GM12891 (cell line): ENCODE data around the gene SMC6.

Experiments
- POLR2A ChIP-seq: IDR thresholded peaks from 2 replicates; pipeline ENCODE4 v1.6.1; 2011; ENCODE audit warnings: low read depth, low read length, control low read depth
- POLR2AphosphoS5 ChIP-seq: IDR thresholded peaks from 2 replicates; pipeline ENCODE4 v1.6.1; 2011; ENCODE audit warnings: low read depth, low read length, control low read depth
- SPI1 ChIP-seq: IDR thresholded peaks from 2 replicates; pipeline ENCODE4 v1.6.1; 2011; ENCODE audit warnings: low read depth, low read length, control low read depth
- TAF1 ChIP-seq: IDR thresholded peaks from 2 replicates; pipeline ENCODE4 v1.6.1; 2011; ENCODE audit warnings: low read depth, low read length, control low read depth

- TF ChIP-seq POLR2AphosphoS5 (no peak), POLR2A (no peak), SPI1 (no peak), TAF1 (no peak)
Measured at GRCh38 chr2:17713291-17713690, 40.3 kb downstream of the SMC6 start.
